K562 (cell line): Measurements from ENCODE around the gene HAX1. TPM values are rescaled to one million over a fixed set of nuclear protein-coding genes. Genes with fewer than 3 reads are reported as not detected.

Experiments used
- BRF1 ChIP-seq: IDR thresholded peaks from 3 replicates; pipeline ENCODE4 v1.6.1; 2011; ENCODE audit warnings: borderline replicate concordance, mild to moderate bottlenecking; ENCODE audit not compliant: insufficient read length; ENCODE audit errors: extremely low read depth
- GABPA ChIP-seq: fragments of 200-800 bp; sonication (Bioruptor generic); conservative IDR thresholded peaks from 2 replicates; pipeline ENCODE4 v1.6.1; 2016; ENCODE audit warnings: low read depth, missing genetic modification characterization, missing compliant biosample characterization
- KLF10 ChIP-seq: fragments of 250-450 bp; sonication (Bioruptor Pico); IDR thresholded peaks from 2 replicates; pipeline ENCODE4 v1.6.1; 2021; ENCODE audit warnings: matching md5 sums
- MAFF ChIP-seq: IDR thresholded peaks from 2 replicates; pipeline ENCODE4 v1.6.1; 2012; ENCODE audit warnings: low read length, improper control_type of control experiment
- MEIS2 ChIP-seq: fragments of 450-650 bp; IDR thresholded peaks from 2 replicates; pipeline ENCODE4 v1.6.1; 2014; ENCODE audit warnings: mild to moderate bottlenecking; ENCODE audit not compliant: partially characterized antibody
- MYC ChIP-seq, 2 experiments: fragments of 250-450 bp in 1 of 2; sonication (Bioruptor Pico) in 1 of 2; IDR thresholded peaks; 2 replicates each; pipeline versions ENCODE4 v1.5.1 to v1.6.1; 2012 to 2021; ENCODE audit warnings: low read depth in 2 of 2, borderline replicate concordance in 1 of 2, improper control_type of control experiment in 1 of 2, low read length in 1 of 2, mild to moderate bottlenecking in 1 of 2, moderate library complexity in 1 of 2
- NFATC3 ChIP-seq: fragments of 450-650 bp; IDR thresholded peaks from 2 replicates; pipeline ENCODE4 v1.6.1; 2017; ENCODE audit warnings: mild to moderate bottlenecking
- POLR2H ChIP-seq: IDR thresholded peaks from 2 replicates; pipeline ENCODE4 v1.6.1; 2016; ENCODE audit warnings: missing genetic modification characterization, low read depth, mild to moderate bottlenecking, control low read depth, missing compliant biosample characterization, moderate library complexity
- ZNF316 ChIP-seq: fragments of 450-650 bp; IDR thresholded peaks from 2 replicates; pipeline ENCODE4 v1.6.1; 2016
- ZNF586 ChIP-seq: fragments of 450-650 bp; formaldehyde crosslinking; conservative IDR thresholded peaks from 2 replicates; pipeline ENCODE4 v1.4.0; 2020; ENCODE audit warnings: mild to moderate bottlenecking, moderate library complexity
- polyA plus RNA-seq, 8 experiments: library from polyadenylated mRNA; depleted of rRNA in 4 of 8; stranded (reverse) in 5 of 8; unstranded in 3 of 8; fragments of >200 nt; fragmentation: Nextera tagmentation in 2 of 8; fragmentation: Illumina TruSeq in 1 of 8; extraction: Ambion mirVana in 2 of 8; extraction: Trizol in 1 of 8; gene quantifications; 2 replicates each; pipeline versions ENCODE4 v1.2.1 to v1.2.3, GENCODE V29; 2011 to 2014; ENCODE audit warnings: inconsistent platforms in 1 of 8, missing spikeins in 1 of 8
- total RNA-seq, 7 experiments: library from RNA; depleted of rRNA in 6 of 7; stranded (reverse); fragments of >200 nt in 6 of 7; fragmentation: Illumina TruSeq in 2 of 7; extraction: Trizol in 2 of 7; gene quantifications; 2 replicates each; pipeline versions ENCODE4 v1.2.1 to v1.2.3, GENCODE V29; 2011 to 2021; ENCODE audit warnings: low replicate concordance in 1 of 7
- TF ChIP-seq, protein P1 (sequence below): fragments of 250-450 bp; sonication (Bioruptor Pico); IDR thresholded peaks from 2 replicates; pipeline ENCODE4 v1.4.0; 2020; ENCODE audit warnings: mild to moderate bottlenecking, moderate library complexity
- TF ChIP-seq, protein P2 (sequence below), 2 experiments: fragments of 450-650 bp in 1 of 2; IDR thresholded peaks; 2 replicates each; pipeline ENCODE4 v1.6.1; 2011 to 2017; ENCODE audit warnings: low read depth in 2 of 2, antibody characterized with exemption in 1 of 2, borderline replicate concordance in 1 of 2, low read length in 1 of 2, mild to moderate bottlenecking in 1 of 2, mixed read lengths in 1 of 2; ENCODE audit not compliant: control insufficient read depth in 1 of 2
- TF ChIP-seq, protein P3 (sequence below): fragments of 450-650 bp; IDR thresholded peaks from 2 replicates; pipeline ENCODE4 v1.6.1; 2016; ENCODE audit warnings: missing biosample characterization, missing genetic modification characterization

Gene HAX1
- total and polyA plus RNA-seq, 9 of the 15 experiments (the other 6 are each of a cell fraction or from before 2014, with no cell fraction given), result 143 to 492 (median 234) TPM

DNA sequence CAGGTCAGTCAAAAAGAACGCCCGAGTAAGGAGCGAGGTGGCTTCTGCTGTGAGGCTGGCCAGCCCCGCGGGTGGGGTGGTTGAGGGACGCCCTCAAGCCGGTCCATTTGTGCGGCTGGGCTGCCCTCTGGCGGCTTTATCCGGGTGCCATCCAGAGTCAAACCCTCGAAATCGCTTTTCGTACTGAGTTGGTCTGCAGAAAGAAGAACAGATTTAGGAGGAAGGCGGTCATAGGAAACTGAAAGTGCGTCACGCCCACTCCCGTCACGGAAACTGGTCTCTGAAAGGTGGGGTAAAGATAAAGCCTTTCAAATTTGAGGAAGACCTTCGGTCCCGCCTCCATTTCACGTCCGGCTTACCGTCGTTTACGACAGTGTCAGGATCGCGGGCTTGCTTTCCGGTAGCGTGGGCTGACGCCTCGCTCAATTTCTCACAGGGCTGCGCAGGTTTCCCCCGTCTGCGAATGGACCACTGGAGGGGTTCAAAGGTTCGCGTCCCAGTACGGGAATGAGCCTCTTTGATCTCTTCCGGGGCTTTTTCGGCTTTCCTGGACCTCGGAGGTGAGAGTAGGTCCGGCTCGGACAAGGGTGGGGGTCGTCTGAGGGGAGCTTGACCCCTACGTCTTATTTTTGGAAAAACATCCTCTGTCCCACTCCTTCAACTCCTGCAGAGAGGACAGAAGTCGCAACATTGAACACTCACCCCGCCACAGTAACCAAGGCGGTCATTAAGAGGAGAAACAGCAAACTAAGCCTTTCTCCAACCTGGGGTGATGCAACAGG lies at the start of gene HAX1 (continued):
- TF ChIP-seq BRF1 (no peak), POLR2H (peak; percentile 70), ZNF316 (no peak), MYC (IDR thresholded peaks at IDR 0.05; ENCODE audit: low read depth, low read length) (peak; percentile 59; the same call in 1 of the 2 replicates), MYC (CRISPR knock-in tag; IDR thresholded peaks at IDR 0.05; ENCODE audit: borderline replicate concordance, low read depth) (peak; percentile 58; the same call in 1 of the 2 replicates), NFATC3 (no peak), KLF10 (CRISPR knock-in tag) (no peak), ZNF586 (no peak), MEIS2 (peak; percentile 71), MAFF (no peak), GABPA (tag) (peak; percentile 75)
- TF ChIP-seq, protein P1, sequence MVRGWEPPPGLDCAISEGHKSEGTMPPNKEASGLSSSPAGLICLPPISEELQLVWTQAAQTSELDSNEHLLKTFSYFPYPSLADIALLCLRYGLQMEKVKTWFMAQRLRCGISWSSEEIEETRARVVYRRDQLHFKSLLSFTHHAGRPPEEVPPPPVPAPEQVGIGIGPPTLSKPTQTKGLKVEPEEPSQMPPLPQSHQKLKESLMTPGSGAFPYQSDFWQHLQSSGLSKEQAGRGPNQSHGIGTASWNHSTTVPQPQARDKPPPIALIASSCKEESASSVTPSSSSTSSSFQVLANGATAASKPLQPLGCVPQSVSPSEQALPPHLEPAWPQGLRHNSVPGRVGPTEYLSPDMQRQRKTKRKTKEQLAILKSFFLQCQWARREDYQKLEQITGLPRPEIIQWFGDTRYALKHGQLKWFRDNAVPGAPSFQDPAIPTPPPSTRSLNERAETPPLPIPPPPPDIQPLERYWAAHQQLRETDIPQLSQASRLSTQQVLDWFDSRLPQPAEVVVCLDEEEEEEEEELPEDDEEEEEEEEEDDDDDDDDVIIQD (CRISPR knock-in tag), result no peak
- TF ChIP-seq, protein P2, sequence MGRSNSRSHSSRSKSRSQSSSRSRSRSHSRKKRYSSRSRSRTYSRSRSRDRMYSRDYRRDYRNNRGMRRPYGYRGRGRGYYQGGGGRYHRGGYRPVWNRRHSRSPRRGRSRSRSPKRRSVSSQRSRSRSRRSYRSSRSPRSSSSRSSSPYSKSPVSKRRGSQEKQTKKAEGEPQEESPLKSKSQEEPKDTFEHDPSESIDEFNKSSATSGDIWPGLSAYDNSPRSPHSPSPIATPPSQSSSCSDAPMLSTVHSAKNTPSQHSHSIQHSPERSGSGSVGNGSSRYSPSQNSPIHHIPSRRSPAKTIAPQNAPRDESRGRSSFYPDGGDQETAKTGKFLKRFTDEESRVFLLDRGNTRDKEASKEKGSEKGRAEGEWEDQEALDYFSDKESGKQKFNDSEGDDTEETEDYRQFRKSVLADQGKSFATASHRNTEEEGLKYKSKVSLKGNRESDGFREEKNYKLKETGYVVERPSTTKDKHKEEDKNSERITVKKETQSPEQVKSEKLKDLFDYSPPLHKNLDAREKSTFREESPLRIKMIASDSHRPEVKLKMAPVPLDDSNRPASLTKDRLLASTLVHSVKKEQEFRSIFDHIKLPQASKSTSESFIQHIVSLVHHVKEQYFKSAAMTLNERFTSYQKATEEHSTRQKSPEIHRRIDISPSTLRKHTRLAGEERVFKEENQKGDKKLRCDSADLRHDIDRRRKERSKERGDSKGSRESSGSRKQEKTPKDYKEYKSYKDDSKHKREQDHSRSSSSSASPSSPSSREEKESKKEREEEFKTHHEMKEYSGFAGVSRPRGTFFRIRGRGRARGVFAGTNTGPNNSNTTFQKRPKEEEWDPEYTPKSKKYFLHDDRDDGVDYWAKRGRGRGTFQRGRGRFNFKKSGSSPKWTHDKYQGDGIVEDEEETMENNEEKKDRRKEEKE (IDR thresholded peaks at IDR 0.05; ENCODE audit: borderline replicate concordance in 1 of 2, control insufficient read depth in 1 of 2, low read depth in 2 of 2, low read length in 1 of 2), result no peak
- TF ChIP-seq, protein P3, sequence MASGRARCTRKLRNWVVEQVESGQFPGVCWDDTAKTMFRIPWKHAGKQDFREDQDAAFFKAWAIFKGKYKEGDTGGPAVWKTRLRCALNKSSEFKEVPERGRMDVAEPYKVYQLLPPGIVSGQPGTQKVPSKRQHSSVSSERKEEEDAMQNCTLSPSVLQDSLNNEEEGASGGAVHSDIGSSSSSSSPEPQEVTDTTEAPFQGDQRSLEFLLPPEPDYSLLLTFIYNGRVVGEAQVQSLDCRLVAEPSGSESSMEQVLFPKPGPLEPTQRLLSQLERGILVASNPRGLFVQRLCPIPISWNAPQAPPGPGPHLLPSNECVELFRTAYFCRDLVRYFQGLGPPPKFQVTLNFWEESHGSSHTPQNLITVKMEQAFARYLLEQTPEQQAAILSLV, result no peak
